Ovary (tissue), 9 donors: ENCODE results near the gene ETV6. TPM values are rescaled to one million over a fixed set of nuclear protein-coding genes. Genes with fewer than 3 reads are reported as not detected.
A peak's percentile ranks its signal among the peaks of the same experiment; 100 is the strongest.

Experiments
- DNase-seq, 5 donors: peaks; one replicate each; pipeline ENCODE4 v3.0.0-alpha.2; 2019 to 2020
- H3K27ac ChIP-seq, 2 donors: fragments of 200-600 bp; one replicate each; pipeline versions ENCODE4 v1.5.1 to v1.8.0; 2019 to 2022
- H3K27me3 ChIP-seq: fragments of 200-600 bp; one replicate; pipeline ENCODE4 v1.8.0; 2022
- H3K36me3 ChIP-seq: fragments of 200-600 bp; sonication (generic); one replicate; pipeline ENCODE4 v1.5.1; 2019
- H3K4me1 ChIP-seq: one replicate; pipeline ENCODE4 v1.8.1; 2013; ENCODE audit warnings: mild to moderate bottlenecking, moderate library complexity; ENCODE audit not compliant: insufficient read depth
- H3K4me3 ChIP-seq: fragments of 200-600 bp; sonication (generic); one replicate; pipeline ENCODE4 v1.5.1; 2017
- H3K9me3 ChIP-seq, 2 donors: fragments of 200-600 bp in 1 of 2; sonication (generic) in 1 of 2; one replicate each; pipeline versions ENCODE4 v1.5.1 to v1.8.1; 2013 to 2019; ENCODE audit warnings: mild to moderate bottlenecking in 1 of 2, moderate library complexity in 1 of 2
- EP300 ChIP-seq: sonication (generic); formaldehyde crosslinking; IDR thresholded peaks from one replicate; pipeline ENCODE4 v1.6.1; 2017; ENCODE audit warnings: antibody characterized with exemption
- POLR2A ChIP-seq: fragments of 450-650 bp; IDR thresholded peaks from one replicate; pipeline ENCODE4 v1.6.1; 2017; ENCODE audit warnings: antibody characterized with exemption, mild to moderate bottlenecking, moderate library complexity
- WGBS, 3 donors: extraction: QIAGEN DNeasy Blood & Tissue Kit in 1 of 3; methylation state at CpG; one replicate each; pipeline versions ENCODE4 v1.1.5 to v1.1.7; 2013 to 2017; 5-methylcytosine and 5-hydroxymethylcytosine counted together
- intact Hi-C, 4 donors: fragments of 100-400 bp; cut with DNase I; formaldehyde crosslinking; loops; one replicate each; pipeline versions ENCODE4 v1.11.0 to v1.15.1; 2022 to 2023
- polyA plus RNA-seq, 2 donors: library from polyadenylated mRNA; stranded (reverse); fragments of 200-250 nt in 1 of 2; fragments of 350-450 nt in 1 of 2; fragmentation: Illumina TruSeq in 1 of 2; extraction: RNeasy Lipid Tissue Mini Kit (QIAGEN cat#74804) in 1 of 2; gene quantifications; one replicate each; pipeline ENCODE4 v1.2.3, GENCODE V29; 2013 to 2014
- total RNA-seq, 7 donors: library from RNA; depleted of rRNA in 2 of 7; stranded (reverse); fragments of >200 nt in 2 of 7; fragmentation: NEBNext Ultra II Directional in 3 of 7; extraction: Animal tissue kit (Norgen Biotek cat#: 25700) in 3 of 7; gene quantifications; one replicate each; pipeline versions ENCODE4 v1.1.0 to v1.2.4, GENCODE V29; 2016 to 2023
- TF ChIP-seq, protein P1 (sequence below), 3 donors: fragments of 450-650 bp in 2 of 3; fragments of 200-600 bp in 1 of 3; IDR thresholded peaks; one replicate each; pipeline versions ENCODE4 v1.5.1 to v1.8.0; 2016 to 2022; ENCODE audit warnings: antibody characterized with exemption in 3 of 3, mild to moderate bottlenecking in 1 of 3
- donor health status: DM: no; HTN: no; CAD: no; lungs with moderate emphysema.
- donor health status: DM: no; HTN: no; CAD: no.
- donor health status: Bipolar disorder and iron deficiency.
- donor health status: DM: yes; HTN: yes; CAD: no.
- donor health status: DM: no; HTN: no; CAD: no.
- donor health status: DM: yes; HTN: yes; CAD: no.

Gene ETV6
- total and polyA plus RNA-seq, 9 donors: 4.4 to 34.6 (median 18.3) TPM

DNA sequence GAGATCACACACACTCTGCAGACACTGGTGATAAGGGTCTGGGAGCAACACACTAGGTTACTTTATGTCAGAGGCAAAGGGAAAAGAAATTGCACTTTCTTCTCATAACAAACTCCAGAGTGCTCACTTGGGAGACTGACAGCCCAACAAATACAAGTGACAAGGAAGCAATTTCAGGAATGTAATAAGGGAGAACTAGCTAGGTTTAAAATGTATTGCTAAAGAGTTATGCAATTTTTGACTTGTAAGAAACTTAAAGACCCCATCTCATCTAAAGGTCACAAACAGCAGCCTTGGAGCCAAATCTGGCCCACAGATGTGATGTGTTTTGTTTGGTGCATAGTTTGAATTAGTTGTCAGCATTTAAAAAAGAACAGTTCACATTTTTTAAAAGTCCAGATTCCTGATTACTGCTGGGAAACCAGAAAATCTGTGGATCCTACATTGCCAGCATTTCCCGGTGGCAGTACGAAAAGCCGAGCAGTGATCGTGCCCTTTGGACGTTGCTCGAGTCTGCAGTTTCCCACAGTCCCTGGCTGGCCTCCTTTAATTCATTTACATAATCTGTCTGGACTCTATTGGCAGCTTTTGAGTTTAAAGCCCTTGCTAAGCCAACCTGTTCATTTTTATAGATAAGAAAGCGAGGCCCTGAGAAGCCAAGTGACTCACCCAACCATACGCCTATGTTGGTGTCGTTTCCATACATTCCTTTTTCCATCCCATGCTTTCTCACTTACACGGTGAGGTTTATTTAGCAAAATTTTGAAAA, 42.0 kb upstream of the ETV6 start:
- Histone ChIP-seq H3K9me3 (no peaks in the 10 kb centered on the region), H3K27me3 (no peaks in the 10 kb centered on the region), H3K36me3 (no peaks in the 10 kb centered on the region), H3K4me3 (no peak overlapping the region), H3K4me1 (peaks cover 3% of the 10 kb centered on the region), H3K27ac (no peak overlapping the region)
- TF ChIP-seq EP300: no peak
- TF ChIP-seq, protein P1, sequence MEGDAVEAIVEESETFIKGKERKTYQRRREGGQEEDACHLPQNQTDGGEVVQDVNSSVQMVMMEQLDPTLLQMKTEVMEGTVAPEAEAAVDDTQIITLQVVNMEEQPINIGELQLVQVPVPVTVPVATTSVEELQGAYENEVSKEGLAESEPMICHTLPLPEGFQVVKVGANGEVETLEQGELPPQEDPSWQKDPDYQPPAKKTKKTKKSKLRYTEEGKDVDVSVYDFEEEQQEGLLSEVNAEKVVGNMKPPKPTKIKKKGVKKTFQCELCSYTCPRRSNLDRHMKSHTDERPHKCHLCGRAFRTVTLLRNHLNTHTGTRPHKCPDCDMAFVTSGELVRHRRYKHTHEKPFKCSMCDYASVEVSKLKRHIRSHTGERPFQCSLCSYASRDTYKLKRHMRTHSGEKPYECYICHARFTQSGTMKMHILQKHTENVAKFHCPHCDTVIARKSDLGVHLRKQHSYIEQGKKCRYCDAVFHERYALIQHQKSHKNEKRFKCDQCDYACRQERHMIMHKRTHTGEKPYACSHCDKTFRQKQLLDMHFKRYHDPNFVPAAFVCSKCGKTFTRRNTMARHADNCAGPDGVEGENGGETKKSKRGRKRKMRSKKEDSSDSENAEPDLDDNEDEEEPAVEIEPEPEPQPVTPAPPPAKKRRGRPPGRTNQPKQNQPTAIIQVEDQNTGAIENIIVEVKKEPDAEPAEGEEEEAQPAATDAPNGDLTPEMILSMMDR (IDR thresholded peaks at IDR 0.05): no peak
- no peak for TF ChIP-seq POLR2A
- intact Hi-C loops: no loop called here
- WGBS, 3 donors: 15 to 26% (median 24%) methylated on average over 10 of the region's 10 CpGs
- DNase-seq: peak in 1 of 5 donors; percentile 23

- TF ChIP-seq, protein P1 (IDR thresholded peaks at IDR 0.05): no peak
- TF ChIP-seq EP300 (no peak), POLR2A (no peak)
- WGBS, 3 donors: 79 to 82% (median 81%) methylated on average over 4 of the region's 4 CpGs
- intact Hi-C loops: no loop called here
Measured at GRCh38 chr12:11609045-11609444, 40.4 kb upstream of the ETV6 start.

DNA sequence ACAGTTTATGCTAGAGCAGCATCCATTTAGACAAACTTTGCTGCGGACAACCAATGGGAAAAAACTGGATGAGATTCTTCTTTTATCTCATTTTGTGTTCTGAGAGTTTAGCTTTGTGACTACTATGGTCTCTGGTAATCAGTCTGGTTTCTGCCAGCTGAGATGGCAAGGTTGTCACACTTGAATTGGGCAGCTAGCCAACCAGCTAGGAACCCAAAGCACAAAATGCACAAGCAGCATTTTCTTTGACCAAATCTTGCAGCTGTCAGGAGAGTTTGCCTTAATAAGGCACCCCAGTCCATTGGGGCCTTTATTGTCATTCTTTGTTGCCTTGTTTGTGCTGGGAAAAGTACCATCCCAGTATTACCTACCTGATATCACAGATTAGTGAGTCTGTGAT, 34.0 kb upstream of the ETV6 start:
- Histone ChIP-seq H3K27me3 (no peaks in the 10 kb centered on the region), H3K4me3 (no peak overlapping the region), H3K4me1 (no peaks in the 10 kb centered on the region), H3K27ac (no peak overlapping the region), H3K9me3 (no peaks in the 10 kb centered on the region), H3K36me3 (no peaks in the 10 kb centered on the region)
- intact Hi-C loops: no loop called here
- no peak for DNase-seq
- TF ChIP-seq POLR2A (no peak), EP300 (no peak)
- TF ChIP-seq, protein P1 (IDR thresholded peaks at IDR 0.05): no peak
- 94 to 95% (median 95%) methylated on average over 1 of the region's 1 CpG for WGBS, 3 donors

More at GRCh38 chr12:11609045-11609444, 40.4 kb upstream of the ETV6 start:
- H3K36me3 ChIP-seq: no peaks in the 10 kb centered on the region
- peaks cover 3% of the 10 kb centered on the region for H3K4me1 ChIP-seq
- H3K27ac ChIP-seq: no peak overlapping the region
- H3K27me3 ChIP-seq: no peaks in the 10 kb centered on the region
- H3K9me3 ChIP-seq: no peaks in the 10 kb centered on the region
- DNase-seq: no peak
- H3K4me3 ChIP-seq: no peak overlapping the region

GRCh38 chr12:11618046-11618445, 31.4 kb upstream of the ETV6 start:
- intact Hi-C loops: no loop called here
- Histone ChIP-seq H3K27ac (no peak overlapping the region), H3K4me3 (no peak overlapping the region), H3K4me1 (no peaks in the 10 kb centered on the region), H3K27me3 (no peaks in the 10 kb centered on the region), H3K36me3 (no peaks in the 10 kb centered on the region), H3K9me3 (no peaks in the 10 kb centered on the region)
- TF ChIP-seq POLR2A: no peak
- TF ChIP-seq, protein P1 (IDR thresholded peaks at IDR 0.05): no peak
- no peak for TF ChIP-seq EP300
- no peak for DNase-seq
